MM.1S (cell line): ENCODE measurements around the gene LRRC17.

Experiments
- DNase-seq: peaks from one replicate; pipeline ENCODE4 v3.0.0-alpha.2; 2015
- H2AFZ ChIP-seq: fragments of 300-600 bp; sonication (generic); 2 replicates; pipeline ENCODE4 v1.6.0; 2016; ENCODE audit warnings: antibody characterized with exemption, low read length
- H3F3A ChIP-seq: fragments of 300-600 bp; sonication (generic); 2 replicates; pipeline ENCODE4 v1.6.1; 2016; ENCODE audit warnings: mild to moderate bottlenecking, antibody characterized with exemption, low read length, moderate library complexity, mixed read lengths; ENCODE audit not compliant: insufficient read depth
- H3K27ac ChIP-seq: fragments of 300-600 bp; sonication (generic); 2 replicates; pipeline ENCODE4 v1.5.1; 2016; ENCODE audit warnings: mild to moderate bottlenecking, low read length
- H3K27me3 ChIP-seq: fragments of 300-600 bp; sonication (generic); replicated peaks from 2 replicates; pipeline ENCODE4 v1.6.0; 2016; ENCODE audit warnings: low read length; ENCODE audit not compliant: insufficient read depth
- H3K36me3 ChIP-seq: fragments of 300-600 bp; sonication (generic); replicated peaks from 2 replicates; pipeline ENCODE4 v1.6.1; 2016; ENCODE audit warnings: mild to moderate bottlenecking, low read length, mixed read lengths; ENCODE audit not compliant: insufficient read depth
- H3K4me1 ChIP-seq: fragments of 300-600 bp; sonication (generic); 2 replicates; pipeline ENCODE4 v1.6.1; 2016; ENCODE audit warnings: low read length, mixed read lengths
- H3K4me2 ChIP-seq: fragments of 300-600 bp; sonication (generic); 2 replicates; pipeline ENCODE4 v1.6.0; 2016; ENCODE audit warnings: low read depth, low read length
- H3K4me3 ChIP-seq: fragments of 300-600 bp; sonication (generic); 2 replicates; pipeline ENCODE4 v1.5.1; 2016; ENCODE audit warnings: low read length, mixed read lengths
- H3K79me2 ChIP-seq: fragments of 300-600 bp; sonication (generic); 2 replicates; pipeline ENCODE4 v1.6.1; 2016; ENCODE audit warnings: mixed run types, low read length, mixed read lengths
- H3K9ac ChIP-seq: fragments of 300-600 bp; sonication (generic); 2 replicates; pipeline ENCODE4 v1.6.1; 2016; ENCODE audit warnings: low read length, mixed read lengths
- H3K9me2 ChIP-seq: fragments of 300-600 bp; sonication (generic); replicated peaks from 2 replicates; pipeline ENCODE4 v1.6.1; 2016; ENCODE audit warnings: mild to moderate bottlenecking, low read length, mixed read lengths; ENCODE audit not compliant: insufficient read depth
- H3K9me3 ChIP-seq: fragments of 300-600 bp; sonication (generic); replicated peaks from 2 replicates; pipeline ENCODE4 v1.6.1; 2016; ENCODE audit warnings: mild to moderate bottlenecking, low read length, mixed read lengths; ENCODE audit not compliant: insufficient read depth
- H4K20me1 ChIP-seq: fragments of 300-600 bp; sonication (generic); 2 replicates; pipeline ENCODE4 v1.6.1; 2016; ENCODE audit warnings: mild to moderate bottlenecking, low read length, moderate library complexity, mixed read lengths; ENCODE audit not compliant: insufficient read depth
- EZH2 ChIP-seq: fragments of 300-600 bp; sonication (generic); optimal IDR thresholded peaks from 2 replicates; pipeline ENCODE3; 2017; ENCODE audit warnings: low read depth, mild to moderate bottlenecking, antibody characterized with exemption, low read length, mixed read lengths
- EZH2phosphoT487 ChIP-seq: fragments of 300-600 bp; sonication (generic); IDR thresholded peaks from 2 replicates; pipeline ENCODE4 v1.6.1; 2018; ENCODE audit warnings: antibody characterized with exemption, low read length
- TF ChIP-seq, protein P1 (sequence below): fragments of 300-600 bp; sonication (generic); IDR thresholded peaks from 2 replicates; pipeline ENCODE4 v1.5.1; 2016; ENCODE audit warnings: antibody characterized with exemption, low read length, mixed read lengths

LRRC17 gene

DNA sequence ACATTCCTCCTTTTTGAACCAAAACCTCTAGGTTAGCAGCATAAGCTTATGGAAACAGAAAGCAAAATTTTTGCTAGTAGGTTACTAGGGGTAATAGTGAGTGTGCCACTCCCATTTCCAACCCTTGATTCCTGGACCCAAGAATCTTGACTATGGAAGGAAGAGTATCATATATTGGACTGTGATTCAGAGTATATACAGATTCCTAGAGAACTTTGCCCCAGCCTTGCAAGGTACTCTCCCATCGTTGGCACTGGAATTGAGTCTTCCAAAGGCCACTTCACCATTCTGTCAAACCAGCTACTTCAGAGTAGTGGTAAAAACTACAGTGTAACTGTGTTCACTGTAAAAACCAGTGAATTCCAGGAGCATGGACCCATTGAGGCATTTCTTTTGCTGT lies 69.4 kb downstream of the LRRC17 start:
- H2AFZ ChIP-seq, result no peak overlapping the region
- no peaks in the 10 kb centered on the region for H3K36me3 ChIP-seq
- H3K9me2 ChIP-seq, result no peaks in the 10 kb centered on the region
- no peaks in the 10 kb centered on the region for H4K20me1 ChIP-seq
- H3K9me3 ChIP-seq, result no peaks in the 10 kb centered on the region
- TF ChIP-seq EZH2 (no peak), EZH2phosphoT487 (no peak)
- TF ChIP-seq, protein P1, sequence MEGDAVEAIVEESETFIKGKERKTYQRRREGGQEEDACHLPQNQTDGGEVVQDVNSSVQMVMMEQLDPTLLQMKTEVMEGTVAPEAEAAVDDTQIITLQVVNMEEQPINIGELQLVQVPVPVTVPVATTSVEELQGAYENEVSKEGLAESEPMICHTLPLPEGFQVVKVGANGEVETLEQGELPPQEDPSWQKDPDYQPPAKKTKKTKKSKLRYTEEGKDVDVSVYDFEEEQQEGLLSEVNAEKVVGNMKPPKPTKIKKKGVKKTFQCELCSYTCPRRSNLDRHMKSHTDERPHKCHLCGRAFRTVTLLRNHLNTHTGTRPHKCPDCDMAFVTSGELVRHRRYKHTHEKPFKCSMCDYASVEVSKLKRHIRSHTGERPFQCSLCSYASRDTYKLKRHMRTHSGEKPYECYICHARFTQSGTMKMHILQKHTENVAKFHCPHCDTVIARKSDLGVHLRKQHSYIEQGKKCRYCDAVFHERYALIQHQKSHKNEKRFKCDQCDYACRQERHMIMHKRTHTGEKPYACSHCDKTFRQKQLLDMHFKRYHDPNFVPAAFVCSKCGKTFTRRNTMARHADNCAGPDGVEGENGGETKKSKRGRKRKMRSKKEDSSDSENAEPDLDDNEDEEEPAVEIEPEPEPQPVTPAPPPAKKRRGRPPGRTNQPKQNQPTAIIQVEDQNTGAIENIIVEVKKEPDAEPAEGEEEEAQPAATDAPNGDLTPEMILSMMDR, result no peak
- DNase-seq, result no peak
- no peaks in the 10 kb centered on the region for H3K27me3 ChIP-seq
- no peaks in the 10 kb centered on the region for H3K79me2 ChIP-seq
- no peak overlapping the region for H3K4me3 ChIP-seq
- H3K4me2 ChIP-seq, result no peak overlapping the region
- no peak overlapping the region for H3K27ac ChIP-seq
- no peaks in the 10 kb centered on the region for H3K4me1 ChIP-seq
- H3F3A ChIP-seq, result no peaks in the 10 kb centered on the region
- no peak overlapping the region for H3K9ac ChIP-seq

DNA sequence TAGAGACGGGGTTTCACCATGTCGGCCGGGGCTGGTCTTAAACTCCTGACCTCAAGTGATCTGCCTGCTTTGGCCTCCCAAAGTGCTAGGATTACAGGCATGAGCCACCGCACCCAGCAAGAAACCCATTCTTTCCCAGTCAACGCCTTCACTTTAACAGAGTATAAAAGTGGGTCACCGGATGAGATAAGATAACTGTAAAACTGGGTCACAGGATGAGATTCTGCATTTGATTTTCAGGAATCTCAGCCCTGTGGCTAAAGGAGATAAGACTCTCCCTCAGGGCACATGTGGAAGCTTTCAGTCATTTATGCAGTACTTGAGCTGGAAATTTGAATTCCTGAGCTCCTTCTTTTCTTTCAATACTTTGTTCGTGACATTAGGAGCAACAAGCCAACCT lies 70.8 kb downstream of the LRRC17 start:
- no peaks in the 10 kb centered on the region for H3K4me1 ChIP-seq
- H3K79me2 ChIP-seq, result no peaks in the 10 kb centered on the region
- H3K27ac ChIP-seq, result no peak overlapping the region
- H4K20me1 ChIP-seq, result no peaks in the 10 kb centered on the region
- H3K27me3 ChIP-seq, result no peaks in the 10 kb centered on the region
- no peak overlapping the region for H2AFZ ChIP-seq
- H3K36me3 ChIP-seq, result no peaks in the 10 kb centered on the region
- DNase-seq, result no peak
- no peaks in the 10 kb centered on the region for H3K9me2 ChIP-seq
- no peaks in the 10 kb centered on the region for H3K9me3 ChIP-seq
- no peak overlapping the region for H3K9ac ChIP-seq
- no peaks in the 10 kb centered on the region for H3F3A ChIP-seq
- no peak overlapping the region for H3K4me2 ChIP-seq
- TF ChIP-seq EZH2phosphoT487 (no peak), EZH2 (no peak)
- TF ChIP-seq, protein P1, result no peak
- no peak overlapping the region for H3K4me3 ChIP-seq

DNA sequence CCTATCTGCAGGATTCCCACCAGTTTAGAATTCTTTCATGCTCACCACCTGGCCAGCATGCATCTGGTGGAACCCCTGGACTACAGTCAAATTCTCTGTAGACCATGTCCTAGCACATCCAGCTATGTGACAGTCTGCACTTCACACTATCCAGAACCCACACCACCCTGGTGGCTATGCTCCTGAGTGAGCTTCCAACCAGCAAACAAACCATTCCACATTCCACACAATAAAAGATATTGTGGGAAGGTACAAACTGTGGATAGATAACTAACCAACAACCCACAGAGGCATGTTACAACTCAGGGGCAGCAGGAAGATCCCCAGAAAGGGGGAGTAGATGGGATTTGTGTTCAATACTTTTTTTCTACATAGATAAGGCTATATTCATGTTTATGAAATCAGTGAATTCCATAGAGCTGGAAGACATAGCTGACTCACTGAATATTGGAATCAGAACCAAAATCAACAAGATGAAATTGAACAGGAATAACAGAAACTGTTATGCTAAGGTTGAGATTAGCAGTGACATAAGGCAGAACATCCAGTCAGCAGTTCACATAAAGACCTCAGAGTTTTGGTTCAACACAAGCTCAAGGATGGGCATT lies 72.5 kb downstream of the LRRC17 start:
- no peaks in the 10 kb centered on the region for H3K36me3 ChIP-seq
- no peak overlapping the region for H3K4me2 ChIP-seq
- H3K9ac ChIP-seq, result no peak overlapping the region
- H2AFZ ChIP-seq, result no peak overlapping the region
- H3K9me3 ChIP-seq, result no peaks in the 10 kb centered on the region
- H3K4me1 ChIP-seq, result no peaks in the 10 kb centered on the region
- TF ChIP-seq EZH2phosphoT487 (no peak), EZH2 (no peak)
- TF ChIP-seq, protein P1, result no peak
- H3K9me2 ChIP-seq, result no peaks in the 10 kb centered on the region
- no peak for DNase-seq
- H3K4me3 ChIP-seq, result no peak overlapping the region
- H3K27me3 ChIP-seq, result no peaks in the 10 kb centered on the region
- H3K79me2 ChIP-seq, result no peaks in the 10 kb centered on the region
- no peak overlapping the region for H3K27ac ChIP-seq
- no peaks in the 10 kb centered on the region for H4K20me1 ChIP-seq
- H3F3A ChIP-seq, result no peaks in the 10 kb centered on the region
